ENCODE data around the gene MIGA2.

GRCh38 chr9:129014124-129014523, 22.3 kb upstream of the MIGA2 start:
- no peak for TF ChIP-seq POLR2AphosphoS5 (IDR thresholded peaks at IDR 0.05; ENCODE audit: low read depth, low read length)
- TF ChIP-seq TAF1 (IDR thresholded peaks at IDR 0.05; ENCODE audit: borderline replicate concordance, low read depth, low read length), result no peak
- TF ChIP-seq POLR2A (IDR thresholded peaks at IDR 0.05; ENCODE audit: low read depth, low read length), result no peak

Measured in GM12892 (cell line).